ENCODE measurements around the gene PARP15.
"Not testable (repeated sequence)": the region's sequence is repeated elsewhere in the genome, so short reads cannot be mapped to it uniquely, and the experiment has no call there.

PARP15 gene

GRCh38 chr3:122674339-122674738, 96.9 kb downstream of the PARP15 start:
- no peak for DNase-seq

DNA sequence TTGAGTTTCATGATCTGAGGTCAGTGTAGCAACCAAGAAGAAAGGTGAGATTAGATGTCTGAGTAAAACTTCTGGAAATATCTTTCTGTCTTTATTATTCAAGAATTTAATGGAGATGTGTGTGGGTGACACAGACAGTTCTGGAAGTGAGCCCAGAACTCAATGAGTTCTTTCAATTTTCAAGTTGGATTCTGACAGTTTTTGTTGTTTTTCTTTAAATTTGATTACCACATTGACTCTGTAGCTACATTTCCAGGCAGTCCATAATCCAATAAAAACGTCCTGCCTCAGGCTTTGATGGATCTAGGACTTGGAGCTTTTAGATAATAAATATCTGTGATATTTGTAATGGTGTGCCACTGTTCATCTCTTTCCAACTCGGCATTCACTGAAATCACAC, 99.3 kb downstream of the PARP15 start:
- no peak for DNase-seq

- DNase-seq, result no peak
Measured at GRCh38 chr3:122677216-122677615, 99.8 kb downstream of the PARP15 start.

DNA sequence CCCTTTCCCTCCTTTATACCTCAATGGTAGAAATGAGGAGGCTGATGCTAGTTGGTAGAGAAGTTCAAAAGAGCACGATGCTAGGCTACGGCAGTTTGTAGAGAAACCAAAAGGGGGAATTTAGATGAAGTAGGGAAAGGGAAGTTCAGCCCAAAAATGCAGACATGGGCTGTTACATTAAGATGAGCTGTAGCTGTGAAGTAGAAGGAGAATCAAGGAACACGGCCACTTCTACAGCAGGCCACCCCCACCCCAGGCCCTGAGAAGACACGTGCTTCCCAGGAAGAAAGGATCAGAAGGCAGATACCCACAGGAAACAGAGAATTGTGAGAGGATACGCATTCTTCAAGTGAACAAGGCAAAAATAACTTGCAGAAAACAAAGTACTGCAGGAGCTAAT, 101.1 kb downstream of the PARP15 start:
- DNase-seq, result no peak

DNA sequence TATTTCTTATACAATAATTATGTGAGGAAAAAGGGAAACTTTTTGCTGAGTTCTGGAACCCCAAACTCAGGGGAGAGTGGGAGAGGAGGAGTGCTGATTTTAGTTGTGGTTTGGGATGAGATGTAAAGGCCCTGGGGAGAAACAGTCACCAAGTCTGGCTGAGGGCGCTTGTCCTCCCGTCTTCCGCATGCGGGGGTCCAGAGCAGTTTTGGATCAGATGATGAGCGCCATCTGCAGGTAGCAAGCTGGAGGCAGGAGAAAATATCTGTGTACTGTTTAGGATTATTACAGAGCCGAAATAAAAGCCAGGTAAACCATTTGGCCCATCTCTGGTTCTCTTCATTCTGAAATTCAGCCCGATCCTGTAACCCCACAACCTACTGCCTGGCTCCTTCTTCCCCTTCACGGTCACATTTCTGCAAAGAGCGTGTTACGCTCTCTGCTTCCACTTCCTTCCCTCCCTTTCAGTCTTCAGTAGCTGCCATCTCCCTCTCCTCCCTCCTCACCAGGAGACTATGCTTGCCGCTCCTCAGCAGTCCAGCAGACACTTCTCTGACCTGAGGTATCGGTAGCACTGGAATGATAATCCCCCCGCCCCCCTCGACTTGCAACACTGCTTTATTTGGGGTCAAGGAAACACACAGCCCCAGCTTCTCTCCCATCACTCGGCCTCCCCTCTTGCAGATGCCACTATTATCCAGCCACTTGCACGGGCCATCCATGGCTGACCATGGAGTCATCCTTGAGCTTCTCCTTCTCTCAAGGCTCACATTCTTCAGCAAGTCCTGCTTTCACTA, 101.8 kb downstream of the PARP15 start:
- DNase-seq, result peak; percentile 86

DNA sequence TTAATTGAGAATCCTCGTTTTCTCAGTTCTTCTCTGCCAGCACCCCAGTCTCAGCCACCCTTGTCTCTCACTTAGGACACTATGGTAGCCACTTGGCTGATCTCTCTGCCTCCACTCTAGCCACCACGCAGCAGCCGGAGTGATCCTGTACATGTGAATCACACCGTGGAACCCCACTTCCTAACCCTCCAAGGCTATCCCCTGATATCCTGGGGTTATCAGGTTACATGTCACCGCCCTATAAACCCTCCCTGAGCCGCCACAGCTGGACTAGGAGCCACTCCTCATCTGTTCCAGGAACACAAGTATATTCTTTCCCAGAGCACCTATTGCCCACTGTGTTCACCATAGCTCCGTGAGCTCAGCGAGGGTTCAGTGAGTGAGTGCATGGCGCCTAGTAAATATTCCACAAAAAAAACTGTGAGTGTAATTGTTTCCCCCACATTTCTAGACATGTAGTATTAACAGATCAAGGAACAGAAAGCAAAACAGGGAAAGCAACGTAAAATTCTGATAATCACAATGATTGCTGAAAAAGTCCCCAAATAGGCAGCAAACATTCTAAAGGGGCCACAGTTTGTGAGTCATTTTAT, 102.5 kb downstream of the PARP15 start:
- no peak for DNase-seq

GRCh38 chr3:122680475-122681283, 103.2 kb downstream of the PARP15 start, which contains the start of gene PARP14:
Gene PARP14 (plus strand): TSS chr3:122680839. CDS start chr3:122680884, 45 bp downstream.
- peak; percentile 77 for DNase-seq

GRCh38 chr3:122681284-122681973, 104.0 kb downstream of the PARP15 start:
- DNase-seq, result no peak

- DNase-seq, result no peak
Measured at GRCh38 chr3:122681974-122682409, 104.5 kb downstream of the PARP15 start.

DNA sequence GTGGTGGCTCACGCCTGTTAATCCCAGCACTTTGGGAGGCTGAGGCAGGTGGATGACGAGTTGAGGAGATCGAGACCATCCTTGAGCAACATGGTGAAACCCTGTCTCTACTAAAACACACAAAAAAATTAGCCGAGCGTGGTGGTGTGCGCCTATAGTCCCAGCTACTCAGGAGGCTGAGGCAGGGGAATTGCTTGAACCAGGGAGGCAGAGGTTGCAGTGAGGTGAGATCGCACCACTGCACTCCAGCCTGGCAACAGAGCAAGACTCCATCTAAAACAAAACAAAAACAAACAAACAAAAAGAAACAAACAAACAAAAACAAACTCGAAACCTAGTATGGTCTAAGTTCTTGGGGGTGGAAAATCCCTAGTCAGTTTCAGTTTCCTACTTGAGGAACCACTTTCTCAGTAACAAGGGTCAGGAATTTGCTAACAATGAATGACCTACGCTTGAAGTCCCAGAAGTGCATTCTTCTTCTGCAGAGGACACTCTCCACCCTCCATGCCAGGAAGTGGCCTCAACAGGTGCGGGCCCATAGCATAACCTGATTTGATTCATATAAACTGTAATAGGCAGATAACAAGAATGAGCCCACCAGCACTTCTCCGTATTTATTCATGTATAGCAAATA, 105.4 kb downstream of the PARP15 start:
- DNase-seq, result not testable (repeated sequence)

DNA sequence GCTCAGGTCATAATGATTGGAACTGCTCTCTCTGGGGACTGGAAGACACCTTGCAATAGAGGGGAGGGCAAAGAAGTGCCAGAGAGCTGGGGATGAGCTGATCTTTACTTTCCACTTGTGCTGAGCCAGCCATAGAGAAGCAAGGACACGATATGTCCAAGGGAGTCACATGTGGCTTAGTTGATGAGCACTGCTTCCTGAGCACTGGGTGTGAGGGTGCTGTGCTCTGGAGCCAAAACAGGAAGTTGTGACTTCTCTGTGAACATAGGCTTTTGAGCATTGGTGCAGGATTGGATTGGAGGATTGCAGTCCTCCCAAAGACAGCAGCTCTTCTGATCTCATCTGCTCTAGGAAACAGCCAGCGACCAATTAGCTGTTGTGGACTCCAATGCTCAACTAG, 109.8 kb downstream of the PARP15 start:
- DNase-seq, result no peak
